Hepatocyte (in vitro differentiated cells): ENCODE results near the gene INO80B. TPM values are rescaled to one million over a fixed set of nuclear protein-coding genes. Genes with fewer than 3 reads are reported as not detected.
"Not testable (repeated sequence)": the region's sequence is repeated elsewhere in the genome, so short reads cannot be mapped to it uniquely, and the experiment has no call there.

Experiments used
- DNase-seq: peaks from one replicate; pipeline ENCODE4 v3.0.0-alpha.2; 2016; ENCODE audit warnings: low spot score
- H2AFZ ChIP-seq: fragments of 200-600 bp; sonication (generic); 2 replicates; pipeline ENCODE4 v1.6.0; 2016; ENCODE audit warnings: antibody characterized with exemption, mild to moderate bottlenecking
- H3K27ac ChIP-seq: fragments of 200-600 bp; sonication (generic); 2 replicates; pipeline ENCODE4 v1.5.1; 2016; ENCODE audit warnings: mild to moderate bottlenecking
- H3K27me3 ChIP-seq: fragments of 200-600 bp; sonication (generic); 2 replicates; pipeline ENCODE4 v1.6.1; 2016
- H3K36me3 ChIP-seq: fragments of 200-600 bp; sonication (generic); replicated peaks from 2 replicates; pipeline ENCODE4 v1.5.1; 2016; ENCODE audit warnings: low read depth; ENCODE audit not compliant: insufficient read depth
- H3K4me1 ChIP-seq: fragments of 200-600 bp; sonication (generic); 2 replicates; pipeline ENCODE4 v1.5.1; 2016; ENCODE audit warnings: mild to moderate bottlenecking, moderate library complexity; ENCODE audit not compliant: insufficient read depth
- H3K4me2 ChIP-seq: fragments of 200-600 bp; sonication (generic); 2 replicates; pipeline ENCODE4 v1.6.0; 2016
- H3K4me3 ChIP-seq: fragments of 200-600 bp; sonication (generic); 2 replicates; pipeline ENCODE4 v1.5.1; 2016; ENCODE audit warnings: mild to moderate bottlenecking
- H3K79me2 ChIP-seq: fragments of 200-600 bp; sonication (generic); 2 replicates; pipeline ENCODE4 v1.6.0; 2017; ENCODE audit warnings: mild to moderate bottlenecking
- H3K9me2 ChIP-seq: fragments of 200-600 bp; sonication (generic); replicated peaks from 2 replicates; pipeline ENCODE4 v1.6.0; 2017; ENCODE audit warnings: mild to moderate bottlenecking; ENCODE audit not compliant: insufficient read depth
- H3K9me3 ChIP-seq: fragments of 200-600 bp; sonication (generic); 2 replicates; pipeline ENCODE4 v1.5.1; 2016; ENCODE audit warnings: low read depth, mild to moderate bottlenecking
- H4K20me1 ChIP-seq: fragments of 200-600 bp; sonication (generic); 2 replicates; pipeline ENCODE4 v1.6.0; 2016; ENCODE audit warnings: mild to moderate bottlenecking; ENCODE audit not compliant: insufficient read depth, poor library complexity, severe bottlenecking
- EZH2 ChIP-seq: fragments of 200-600 bp; sonication (generic); IDR thresholded peaks from 2 replicates; pipeline ENCODE4 v1.6.1; 2016; ENCODE audit warnings: antibody characterized with exemption, mild to moderate bottlenecking, borderline replicate concordance
- EZH2phosphoT487 ChIP-seq: fragments of 200-600 bp; sonication (generic); IDR thresholded peaks from one replicate; pipeline ENCODE4 v1.6.1; 2018; ENCODE audit warnings: antibody characterized with exemption, mild to moderate bottlenecking, low read depth, moderate library complexity; ENCODE audit not compliant: unreplicated experiment, severe bottlenecking
- WGBS: methylation state at CpG from one replicate; pipeline ENCODE4 v1.1.6; 2016; ENCODE audit warnings: low lambda C conversion rate; ENCODE audit errors: missing lambda C conversion rate; 5-methylcytosine and 5-hydroxymethylcytosine counted together
- polyA plus RNA-seq: library from polyadenylated mRNA; unstranded; fragments of >200 nt; fragmentation: Nextera tagmentation; extraction: Ambion mirVana; gene quantifications from 2 replicates; pipeline ENCODE4 v1.2.1, GENCODE V29; 2016
- total RNA-seq: library from RNA; depleted of rRNA; stranded (reverse); fragments of >200 nt; gene quantifications from 2 replicates; pipeline ENCODE4 v1.2.3, GENCODE V29; 2014
- TF ChIP-seq, protein P1 (sequence below): fragments of 200-600 bp; sonication (generic); IDR thresholded peaks from 2 replicates; pipeline ENCODE4 v1.5.1; 2016; ENCODE audit warnings: antibody characterized with exemption, mild to moderate bottlenecking; ENCODE audit not compliant: poor library complexity

Gene INO80B
- total and polyA plus RNA-seq, 2 experiments from 2014 or later = 16.0 to 18.9 TPM

- Histone ChIP-seq H3K9me2 (no peaks in the 10 kb centered on the region), H3K79me2 (peaks cover 34% of the 10 kb centered on the region), H3K27me3 (no peaks in the 10 kb centered on the region), H3K4me3 (peak within 1 kb of the TSS; percentile 44), H3K4me1 (peaks cover 15% of the 10 kb centered on the region), H4K20me1 (no peaks in the 10 kb centered on the region), H3K9me3 (no peaks in the 10 kb centered on the region), H3K27ac (peak within 1 kb of the TSS; percentile 95), H2AFZ (peak within 1 kb of the TSS; percentile 41), H3K36me3 (no peaks in the 10 kb centered on the region), H3K4me2 (peak within 1 kb of the TSS; percentile 82)
- 1% methylated on average over 31 of the region's 38 CpGs for WGBS
- no peak for TF ChIP-seq EZH2
- TF ChIP-seq, protein P1, sequence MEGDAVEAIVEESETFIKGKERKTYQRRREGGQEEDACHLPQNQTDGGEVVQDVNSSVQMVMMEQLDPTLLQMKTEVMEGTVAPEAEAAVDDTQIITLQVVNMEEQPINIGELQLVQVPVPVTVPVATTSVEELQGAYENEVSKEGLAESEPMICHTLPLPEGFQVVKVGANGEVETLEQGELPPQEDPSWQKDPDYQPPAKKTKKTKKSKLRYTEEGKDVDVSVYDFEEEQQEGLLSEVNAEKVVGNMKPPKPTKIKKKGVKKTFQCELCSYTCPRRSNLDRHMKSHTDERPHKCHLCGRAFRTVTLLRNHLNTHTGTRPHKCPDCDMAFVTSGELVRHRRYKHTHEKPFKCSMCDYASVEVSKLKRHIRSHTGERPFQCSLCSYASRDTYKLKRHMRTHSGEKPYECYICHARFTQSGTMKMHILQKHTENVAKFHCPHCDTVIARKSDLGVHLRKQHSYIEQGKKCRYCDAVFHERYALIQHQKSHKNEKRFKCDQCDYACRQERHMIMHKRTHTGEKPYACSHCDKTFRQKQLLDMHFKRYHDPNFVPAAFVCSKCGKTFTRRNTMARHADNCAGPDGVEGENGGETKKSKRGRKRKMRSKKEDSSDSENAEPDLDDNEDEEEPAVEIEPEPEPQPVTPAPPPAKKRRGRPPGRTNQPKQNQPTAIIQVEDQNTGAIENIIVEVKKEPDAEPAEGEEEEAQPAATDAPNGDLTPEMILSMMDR = no peak
- TF ChIP-seq EZH2phosphoT487 = no peak
- peak; percentile 99 for DNase-seq
These were observed 3.4 kb downstream of the INO80B start, which contains the start of gene WBP1 for GRCh38 chr2:74458132-74458937. Gene WBP1 (plus strand): TSS chr2:74458438. CDS start chr2:74458603, 165 bp downstream.

DNA sequence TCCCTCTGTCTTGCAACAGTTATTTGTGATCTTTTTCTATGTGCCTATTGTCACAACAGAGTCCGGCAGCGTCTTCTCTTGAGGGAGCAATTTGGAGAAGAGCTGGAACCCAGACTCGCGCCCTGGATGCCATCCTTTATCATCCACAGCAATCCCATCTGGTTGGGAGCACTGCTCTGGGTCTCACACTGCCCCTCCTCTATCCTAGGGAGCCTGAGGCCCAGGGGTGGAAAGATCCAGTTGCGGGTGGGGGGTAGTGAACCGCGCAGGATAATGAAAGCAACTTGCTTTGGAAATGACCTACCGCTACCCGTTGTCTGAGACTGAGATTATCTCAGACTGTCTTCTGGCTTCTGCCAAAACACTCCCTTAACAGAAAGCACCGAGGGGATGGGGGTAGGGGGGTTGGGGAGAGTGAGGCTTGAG lies 4.1 kb downstream of the INO80B start:
- no peaks in the 10 kb centered on the region for H3K36me3 ChIP-seq
- no peaks in the 10 kb centered on the region for H4K20me1 ChIP-seq
- peak overlapping the region; percentile 41 for H2AFZ ChIP-seq
- WGBS = 7% methylated on average over 10 of the region's 10 CpGs
- H3K9me3 ChIP-seq = no peaks in the 10 kb centered on the region
- no peaks in the 10 kb centered on the region for H3K9me2 ChIP-seq
- H3K27ac ChIP-seq = peak overlapping the region; percentile 65
- TF ChIP-seq, protein P1 = no peak
- TF ChIP-seq EZH2 (no peak), EZH2phosphoT487 (no peak)
- peaks cover 18% of the 10 kb centered on the region for H3K4me1 ChIP-seq
- peak overlapping the region; percentile 82 for H3K4me2 ChIP-seq
- peak overlapping the region; percentile 44 for H3K4me3 ChIP-seq
- no peak for DNase-seq
- no peaks in the 10 kb centered on the region for H3K27me3 ChIP-seq
- peaks cover 37% of the 10 kb centered on the region for H3K79me2 ChIP-seq

DNA sequence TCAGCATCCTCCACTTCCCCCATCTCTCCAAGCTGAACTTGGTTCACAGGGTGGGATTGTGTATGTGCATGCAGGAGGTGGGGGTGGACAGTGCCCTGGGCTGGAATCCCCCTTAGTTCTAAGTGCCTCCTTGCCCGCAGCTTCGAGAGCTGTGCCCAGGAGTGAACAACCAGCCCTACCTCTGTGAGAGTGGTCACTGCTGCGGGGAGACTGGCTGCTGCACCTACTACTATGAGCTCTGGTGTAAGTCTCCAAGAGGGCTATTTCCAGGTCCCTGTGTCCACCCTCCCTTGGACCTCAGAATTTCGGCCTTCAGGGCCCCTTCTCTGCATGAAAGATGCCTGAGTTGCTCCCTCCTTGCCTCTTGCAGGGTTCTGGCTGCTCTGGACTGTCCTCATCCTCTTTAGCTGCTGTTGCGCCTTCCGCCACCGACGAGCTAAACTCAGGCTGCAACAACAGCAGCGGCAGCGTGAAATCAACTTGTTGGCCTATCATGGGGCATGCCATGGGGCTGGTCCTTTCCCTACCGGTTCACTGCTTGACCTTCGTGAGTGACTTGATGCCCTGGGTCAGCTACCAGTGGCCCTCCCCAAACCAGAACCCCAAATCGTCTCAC lies 4.7 kb downstream of the INO80B start:
- not testable (repeated sequence) for DNase-seq, H3K36me3 ChIP-seq, H4K20me1 ChIP-seq, H3K27me3 ChIP-seq, H3K27ac ChIP-seq, H3K9me2 ChIP-seq, H3K4me3 ChIP-seq, H2AFZ ChIP-seq, H3K9me3 ChIP-seq
- Histone ChIP-seq H3K79me2 (peaks cover 44% of the 10 kb centered on the region), H3K4me2 (peak overlapping the region; percentile 82), H3K4me1 (peaks cover 22% of the 10 kb centered on the region)
- 86% methylated on average over 11 of the region's 13 CpGs for WGBS

- H3K9me3 ChIP-seq, H3K9me2 ChIP-seq, H3K27ac ChIP-seq, H3K4me3 ChIP-seq, DNase-seq, H2AFZ ChIP-seq, H3K27me3 ChIP-seq, H3K36me3 ChIP-seq, H4K20me1 ChIP-seq: not testable (repeated sequence)
- Histone ChIP-seq H3K4me1 (peaks cover 22% of the 10 kb centered on the region), H3K79me2 (peaks cover 47% of the 10 kb centered on the region), H3K4me2 (peak overlapping the region; percentile 82)
- 86% methylated on average over 10 of the region's 10 CpGs for WGBS
These were observed 5.3 kb downstream of the INO80B start for GRCh38 chr2:74460187-74460586.
